Neural progenitor cell (in vitro differentiated cells): ENCODE data around the gene DBI.

ENCODE experiments used
- EZH2phosphoT487 ChIP-seq: fragments of 200-600 bp; sonication (generic); IDR thresholded peaks from 2 replicates; pipeline ENCODE4 v1.6.1; 2017; ENCODE audit warnings: antibody characterized with exemption
- TF ChIP-seq, protein P1 (sequence below): fragments of 200-600 bp; sonication (generic); IDR thresholded peaks from 2 replicates; pipeline ENCODE4 v1.5.1; 2017; ENCODE audit warnings: antibody characterized with exemption, mild to moderate bottlenecking

GRCh38 chr2:119417908-119418307 lies 51.1 kb downstream of the DBI start:
- TF ChIP-seq, protein P1, sequence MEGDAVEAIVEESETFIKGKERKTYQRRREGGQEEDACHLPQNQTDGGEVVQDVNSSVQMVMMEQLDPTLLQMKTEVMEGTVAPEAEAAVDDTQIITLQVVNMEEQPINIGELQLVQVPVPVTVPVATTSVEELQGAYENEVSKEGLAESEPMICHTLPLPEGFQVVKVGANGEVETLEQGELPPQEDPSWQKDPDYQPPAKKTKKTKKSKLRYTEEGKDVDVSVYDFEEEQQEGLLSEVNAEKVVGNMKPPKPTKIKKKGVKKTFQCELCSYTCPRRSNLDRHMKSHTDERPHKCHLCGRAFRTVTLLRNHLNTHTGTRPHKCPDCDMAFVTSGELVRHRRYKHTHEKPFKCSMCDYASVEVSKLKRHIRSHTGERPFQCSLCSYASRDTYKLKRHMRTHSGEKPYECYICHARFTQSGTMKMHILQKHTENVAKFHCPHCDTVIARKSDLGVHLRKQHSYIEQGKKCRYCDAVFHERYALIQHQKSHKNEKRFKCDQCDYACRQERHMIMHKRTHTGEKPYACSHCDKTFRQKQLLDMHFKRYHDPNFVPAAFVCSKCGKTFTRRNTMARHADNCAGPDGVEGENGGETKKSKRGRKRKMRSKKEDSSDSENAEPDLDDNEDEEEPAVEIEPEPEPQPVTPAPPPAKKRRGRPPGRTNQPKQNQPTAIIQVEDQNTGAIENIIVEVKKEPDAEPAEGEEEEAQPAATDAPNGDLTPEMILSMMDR = no peak
- TF ChIP-seq EZH2phosphoT487 = no peak
